Peyer's patch (tissue), 4 donors: ENCODE data around the gene NRROS.
A peak's percentile ranks its signal among the peaks of the same experiment; 100 is the strongest.

Experiments used
- POLR2A ChIP-seq, 2 donors: fragments of 450-650 bp; IDR thresholded peaks; one replicate each; pipeline ENCODE4 v1.5.1; 2017; ENCODE audit warnings: antibody characterized with exemption in 2 of 2, mild to moderate bottlenecking in 2 of 2, moderate library complexity in 2 of 2
- TF ChIP-seq, protein P1 (sequence below), 6 experiments: fragments of 450-650 bp in 4 of 6; fragments of 200-600 bp in 2 of 6; sonication (generic) in 1 of 6; IDR thresholded peaks; one replicate each; pipeline ENCODE4 v1.5.1; 2017 to 2019; ENCODE audit warnings: antibody characterized with exemption in 6 of 6, mild to moderate bottlenecking in 3 of 6, moderate library complexity in 1 of 6

DNA sequence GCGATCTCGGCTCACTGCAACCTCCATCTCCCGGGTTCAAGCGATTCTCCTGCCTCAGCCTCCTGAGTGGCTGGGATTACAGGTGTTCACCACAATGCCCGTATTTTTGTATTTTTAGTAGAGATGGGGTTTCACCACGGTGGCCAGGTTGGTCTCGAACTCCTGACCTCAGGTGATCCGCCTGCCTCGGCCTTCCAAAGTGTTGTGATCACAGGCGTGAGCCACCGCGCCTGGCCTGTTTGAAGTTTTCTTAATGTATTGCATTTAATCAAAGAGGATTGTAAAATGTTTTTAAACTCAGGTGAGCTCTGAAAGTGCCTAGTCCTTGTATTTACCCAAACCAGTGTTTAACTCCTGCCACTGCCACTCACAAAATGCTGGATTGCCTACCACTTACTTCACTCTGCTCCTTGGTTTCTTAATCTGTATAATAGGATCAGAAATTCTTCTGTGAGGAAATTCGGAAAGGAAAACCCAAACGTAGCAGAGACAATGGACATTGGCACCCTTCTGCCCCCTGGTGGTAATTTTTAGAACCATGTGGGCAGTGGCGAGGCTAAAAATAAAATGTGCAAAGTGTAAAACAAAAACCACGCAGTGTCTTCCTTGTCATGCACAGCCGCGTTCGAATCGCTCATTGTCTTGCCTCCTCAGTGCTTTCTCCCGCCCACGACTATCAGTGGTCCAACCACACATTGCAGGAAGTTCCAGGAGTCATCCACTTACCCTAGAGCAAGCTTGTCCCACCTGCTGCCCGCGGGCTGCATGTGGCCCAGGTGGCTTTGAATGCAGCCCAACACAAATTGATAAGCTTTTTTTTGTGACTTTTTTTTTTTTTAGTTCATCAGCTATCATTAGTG, 45.3 kb downstream of the NRROS start:
- TF ChIP-seq POLR2A (IDR thresholded peaks at IDR 0.05) = no peak
- TF ChIP-seq, protein P1, sequence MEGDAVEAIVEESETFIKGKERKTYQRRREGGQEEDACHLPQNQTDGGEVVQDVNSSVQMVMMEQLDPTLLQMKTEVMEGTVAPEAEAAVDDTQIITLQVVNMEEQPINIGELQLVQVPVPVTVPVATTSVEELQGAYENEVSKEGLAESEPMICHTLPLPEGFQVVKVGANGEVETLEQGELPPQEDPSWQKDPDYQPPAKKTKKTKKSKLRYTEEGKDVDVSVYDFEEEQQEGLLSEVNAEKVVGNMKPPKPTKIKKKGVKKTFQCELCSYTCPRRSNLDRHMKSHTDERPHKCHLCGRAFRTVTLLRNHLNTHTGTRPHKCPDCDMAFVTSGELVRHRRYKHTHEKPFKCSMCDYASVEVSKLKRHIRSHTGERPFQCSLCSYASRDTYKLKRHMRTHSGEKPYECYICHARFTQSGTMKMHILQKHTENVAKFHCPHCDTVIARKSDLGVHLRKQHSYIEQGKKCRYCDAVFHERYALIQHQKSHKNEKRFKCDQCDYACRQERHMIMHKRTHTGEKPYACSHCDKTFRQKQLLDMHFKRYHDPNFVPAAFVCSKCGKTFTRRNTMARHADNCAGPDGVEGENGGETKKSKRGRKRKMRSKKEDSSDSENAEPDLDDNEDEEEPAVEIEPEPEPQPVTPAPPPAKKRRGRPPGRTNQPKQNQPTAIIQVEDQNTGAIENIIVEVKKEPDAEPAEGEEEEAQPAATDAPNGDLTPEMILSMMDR (IDR thresholded peaks at IDR 0.05) = peak; percentile 87 to 96 (median 90)
